ENCODE results near the gene COX19.
"Not testable (repeated sequence)": the region's sequence is repeated elsewhere in the genome, so short reads cannot be mapped to it uniquely, and the experiment has no call there.

The COX19 gene

DNA sequence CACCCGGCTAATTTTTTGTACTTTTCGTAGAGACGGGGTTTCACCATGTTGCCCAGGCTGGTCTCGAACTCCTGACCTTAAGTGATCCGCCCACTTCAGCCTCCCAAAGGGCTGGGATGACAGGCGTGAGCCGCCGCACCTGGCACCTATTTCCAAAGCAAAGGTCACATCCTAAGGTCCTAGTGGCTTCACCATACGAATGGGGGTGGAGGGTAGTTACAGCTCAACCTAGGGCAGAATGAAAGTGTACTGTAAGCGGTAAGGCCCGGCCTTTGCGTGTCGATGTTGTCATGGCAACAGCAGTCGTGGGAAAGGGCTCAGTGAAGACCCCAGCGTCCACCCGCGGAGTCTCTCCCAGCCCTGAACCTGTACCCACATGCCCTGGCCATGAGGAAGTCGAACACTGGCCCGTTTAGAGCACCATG is 1.6 kb upstream of the COX19 start:
- DNase-seq: no peak

DNA sequence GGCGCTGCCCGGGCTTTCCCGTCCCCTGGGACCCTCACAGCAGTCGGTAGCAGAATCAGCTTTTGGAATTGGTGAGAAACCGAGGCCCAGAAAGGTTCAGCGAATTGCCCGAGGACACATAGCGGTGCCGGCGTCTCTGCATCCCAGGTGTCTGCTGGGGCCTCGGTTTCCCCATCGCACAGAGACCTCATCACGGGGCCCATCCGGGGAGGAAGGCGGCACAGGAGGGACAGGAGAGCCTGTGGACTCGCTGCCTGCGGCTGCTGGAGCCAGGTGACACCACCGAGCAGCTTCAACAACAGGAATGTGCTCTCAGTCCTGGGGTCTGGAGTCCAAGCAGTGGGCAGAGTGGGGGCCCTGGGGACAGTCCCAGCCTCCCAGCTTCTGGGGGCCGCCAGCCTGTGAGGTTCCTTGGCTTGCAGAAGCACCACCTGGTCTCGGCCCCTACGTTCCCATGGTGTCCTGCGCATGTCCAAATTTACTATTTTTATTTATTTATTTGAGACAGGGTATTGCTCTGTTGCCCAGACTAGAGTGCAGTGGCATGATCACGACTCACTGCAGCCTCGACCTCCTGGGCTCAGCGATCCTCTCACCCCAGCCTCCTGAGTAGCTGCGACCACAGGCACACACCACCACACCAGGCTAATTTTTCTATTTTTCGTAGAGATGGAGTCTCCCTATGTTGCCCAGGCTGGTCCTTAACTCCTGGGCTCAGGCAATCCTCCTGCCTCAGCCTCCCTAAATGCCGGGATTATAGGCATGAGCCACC is 539 bp upstream of the COX19 start:
- no peak for DNase-seq

DNA sequence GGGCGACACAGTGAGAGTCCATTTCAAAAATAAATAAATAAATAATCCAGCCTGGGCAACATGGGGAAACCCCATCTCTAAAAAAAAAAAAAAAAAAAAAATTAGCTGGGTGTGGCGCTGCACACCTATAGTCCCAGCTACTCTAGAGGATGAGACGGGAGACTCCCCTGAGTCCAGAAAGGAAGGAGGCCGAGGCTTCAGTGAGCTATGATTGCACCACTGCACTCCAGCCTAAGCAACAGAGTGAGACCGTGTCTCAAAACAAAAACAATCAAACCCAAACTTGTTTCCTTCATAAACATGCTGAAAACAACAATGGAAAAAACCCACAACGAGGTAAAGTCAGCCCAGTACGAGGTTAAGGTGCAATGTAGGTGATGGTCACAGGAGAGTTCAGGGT is 1.2 kb downstream of the COX19 start:
- no peak for DNase-seq

DNA sequence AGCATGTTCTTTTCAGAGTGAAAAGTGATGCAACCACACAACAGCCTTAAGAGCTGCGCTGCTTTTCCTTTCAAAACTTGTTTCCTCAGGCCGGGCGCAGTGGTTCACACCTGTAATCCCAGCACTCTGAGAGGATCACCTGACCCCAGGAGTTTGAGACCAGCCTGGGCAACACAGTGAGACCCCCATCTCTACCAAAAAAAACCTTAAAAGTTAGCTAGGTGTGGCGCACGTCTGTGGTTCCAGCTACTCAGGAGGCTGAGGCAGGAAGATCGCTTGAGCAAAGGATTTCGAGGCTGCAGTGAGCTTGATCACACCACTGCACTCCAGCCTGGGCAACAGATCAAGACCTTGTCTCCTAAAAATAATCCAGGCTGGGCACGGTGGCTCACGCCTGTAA is 2.0 kb downstream of the COX19 start:
- no peak for DNase-seq

DNA sequence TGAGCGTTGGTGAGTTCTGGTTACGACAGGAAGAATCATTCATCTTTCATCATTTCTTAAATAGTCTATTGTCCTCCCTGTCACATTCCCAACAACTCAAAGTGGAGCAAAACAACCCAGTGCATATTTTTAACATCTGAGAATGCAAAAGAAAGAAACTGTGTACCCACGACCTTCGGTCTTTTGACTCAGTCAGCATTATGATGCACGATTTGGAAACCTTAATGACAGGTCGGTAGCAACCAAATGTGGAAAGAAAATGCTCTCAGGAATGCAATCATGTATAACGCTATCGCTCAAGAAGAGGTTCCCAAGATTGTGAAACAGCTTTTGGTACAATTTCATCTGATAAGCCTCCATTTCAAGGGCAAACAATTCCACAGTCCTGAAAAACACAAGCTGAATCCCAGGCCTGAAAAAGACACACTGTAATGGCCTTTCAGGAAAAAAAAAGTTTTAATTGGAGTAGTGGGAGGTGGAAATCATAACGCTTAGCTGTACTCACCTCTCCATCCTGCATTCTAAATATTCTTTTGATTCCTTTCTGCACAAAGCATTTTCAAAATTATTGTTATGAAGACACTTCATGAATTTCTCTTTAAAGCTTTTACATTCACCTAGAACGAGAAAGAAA is 2.6 kb downstream of the COX19 start:
- no peak for DNase-seq

DNA sequence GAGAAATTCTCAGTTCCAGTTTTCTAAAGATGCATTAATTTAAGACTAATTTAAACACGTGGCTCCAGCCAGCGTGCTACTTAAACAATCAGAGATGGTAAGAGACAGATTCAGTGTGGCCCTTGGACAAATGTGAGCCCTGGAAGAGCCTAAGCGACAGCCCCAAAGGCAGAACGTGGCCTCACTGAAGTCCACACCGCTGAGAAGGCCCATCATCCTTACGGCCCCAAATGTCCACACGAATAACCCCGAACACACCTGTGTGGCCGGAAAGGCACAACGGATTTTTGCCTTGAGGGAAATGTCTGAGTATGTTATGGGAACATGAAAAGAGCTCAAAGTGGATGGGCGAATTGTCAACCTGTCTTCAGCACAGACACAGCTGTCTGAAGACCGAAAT is 3.2 kb downstream of the COX19 start:
- no peak for DNase-seq

DNA sequence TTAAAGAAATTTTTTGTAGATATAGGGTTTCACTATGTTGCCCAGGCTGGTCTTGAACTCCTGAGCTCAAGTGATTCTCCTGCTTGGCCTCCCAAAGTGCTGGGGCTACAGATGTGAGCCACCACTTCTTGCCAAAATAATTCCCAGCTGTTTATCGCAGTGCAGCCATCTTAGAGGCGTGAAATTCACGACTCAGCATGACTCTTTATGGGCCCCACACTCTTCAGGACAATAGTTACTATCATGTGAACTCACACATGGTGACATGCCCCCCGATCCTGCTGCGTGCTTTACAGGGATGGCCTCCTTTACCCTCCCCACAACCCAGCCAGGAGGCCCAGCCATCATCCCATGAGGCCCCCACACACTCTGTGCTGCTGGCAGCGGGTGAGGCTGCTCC is 4.6 kb downstream of the COX19 start:
- no peak for DNase-seq

DNA sequence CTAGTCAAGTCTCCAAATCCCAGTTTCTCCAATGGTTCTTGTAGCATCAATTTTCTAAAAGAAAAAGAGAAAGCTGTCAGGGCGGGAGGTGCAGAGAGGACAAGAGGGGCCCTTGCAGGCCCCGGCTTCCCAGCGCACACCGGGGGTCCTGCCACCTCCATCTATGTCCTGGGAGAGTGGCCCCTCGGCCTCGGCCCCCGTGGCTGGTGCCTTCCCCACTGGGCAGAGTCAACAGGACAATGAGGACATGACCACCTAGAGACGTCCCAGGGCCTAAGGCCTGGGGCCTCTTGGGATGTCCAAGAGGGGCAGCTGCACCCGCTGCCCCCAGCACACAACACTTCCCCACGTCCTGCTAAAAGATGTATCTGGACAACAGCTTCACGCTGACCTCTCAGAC is 5.9 kb downstream of the COX19 start:
- no peak for DNase-seq

DNA sequence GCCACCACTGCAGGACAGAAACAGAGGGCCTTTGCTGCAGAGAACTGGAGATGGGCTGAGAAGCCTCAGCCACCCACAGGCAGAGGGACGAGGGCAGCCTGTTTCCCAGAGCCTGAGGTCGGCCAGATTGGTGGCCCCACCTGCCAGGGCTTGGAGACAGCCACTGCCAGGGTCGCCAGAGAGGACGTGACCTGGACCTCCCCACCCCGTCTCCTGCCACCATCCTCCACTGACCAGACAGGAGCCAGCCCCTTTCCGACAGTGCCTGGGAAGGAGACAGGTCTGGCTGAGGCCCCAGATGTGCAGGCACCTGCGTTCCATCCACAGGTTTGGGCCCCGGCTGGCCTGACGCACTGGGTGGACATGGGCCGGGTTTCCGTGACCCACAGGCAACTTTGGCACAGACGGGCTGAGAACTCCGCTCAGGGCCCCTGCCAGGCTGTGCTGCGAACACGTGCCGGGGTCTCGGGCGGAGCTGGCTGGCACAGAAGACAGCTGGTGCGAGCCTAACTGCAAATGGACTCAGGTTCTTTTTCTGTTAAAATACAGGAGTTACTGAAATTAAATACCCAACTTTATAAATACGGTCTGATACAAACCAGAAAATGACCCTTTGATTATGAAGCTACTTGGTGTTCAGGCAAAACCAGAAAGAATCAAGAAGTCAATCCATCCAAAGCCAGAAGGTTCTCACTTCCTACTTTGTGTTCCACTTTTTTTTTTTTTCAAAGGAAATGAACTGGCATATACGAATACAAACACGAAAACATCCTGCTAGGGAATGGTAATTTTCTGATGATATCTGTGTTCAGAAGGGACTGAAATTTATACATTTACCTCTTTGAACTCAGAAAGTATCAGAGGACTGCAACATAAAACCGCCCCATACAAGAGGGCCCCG is 6.9 kb downstream of the COX19 start:
- DNase-seq: no peak

DNA sequence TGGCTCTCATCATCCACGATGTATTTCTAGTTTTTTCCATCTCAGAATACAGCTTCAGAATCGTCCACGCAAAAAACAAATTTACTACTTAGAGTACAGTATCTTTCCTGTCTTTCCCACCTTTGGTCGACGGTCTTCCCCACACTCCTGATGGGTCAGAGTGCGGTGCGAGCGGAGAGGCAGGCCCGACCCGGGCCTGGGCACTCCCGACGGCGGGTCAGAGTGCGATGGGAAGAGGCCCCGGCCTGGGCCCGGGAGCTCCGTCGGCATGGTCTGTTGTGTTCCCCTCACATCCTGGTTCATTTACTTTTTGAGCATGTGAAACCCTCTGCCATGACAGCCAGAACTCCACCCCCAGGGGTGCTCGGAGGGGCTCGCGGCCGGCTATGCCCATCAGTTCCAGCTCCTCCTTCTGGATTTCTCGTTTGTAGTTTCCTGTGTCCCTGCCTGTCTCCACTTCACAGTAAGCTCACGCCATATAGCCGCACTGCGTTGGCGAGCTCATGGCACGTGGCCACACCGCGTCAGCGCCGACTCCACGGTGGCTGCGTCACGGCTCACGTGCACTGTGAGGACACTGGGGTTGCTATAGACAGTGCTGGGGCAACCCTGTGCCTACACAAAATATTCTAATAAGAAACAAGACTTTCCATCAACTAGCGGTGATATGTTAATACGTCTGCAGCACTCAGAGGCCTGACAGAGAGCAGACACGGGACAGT is 7.8 kb downstream of the COX19 start:
- no peak for DNase-seq

DNA sequence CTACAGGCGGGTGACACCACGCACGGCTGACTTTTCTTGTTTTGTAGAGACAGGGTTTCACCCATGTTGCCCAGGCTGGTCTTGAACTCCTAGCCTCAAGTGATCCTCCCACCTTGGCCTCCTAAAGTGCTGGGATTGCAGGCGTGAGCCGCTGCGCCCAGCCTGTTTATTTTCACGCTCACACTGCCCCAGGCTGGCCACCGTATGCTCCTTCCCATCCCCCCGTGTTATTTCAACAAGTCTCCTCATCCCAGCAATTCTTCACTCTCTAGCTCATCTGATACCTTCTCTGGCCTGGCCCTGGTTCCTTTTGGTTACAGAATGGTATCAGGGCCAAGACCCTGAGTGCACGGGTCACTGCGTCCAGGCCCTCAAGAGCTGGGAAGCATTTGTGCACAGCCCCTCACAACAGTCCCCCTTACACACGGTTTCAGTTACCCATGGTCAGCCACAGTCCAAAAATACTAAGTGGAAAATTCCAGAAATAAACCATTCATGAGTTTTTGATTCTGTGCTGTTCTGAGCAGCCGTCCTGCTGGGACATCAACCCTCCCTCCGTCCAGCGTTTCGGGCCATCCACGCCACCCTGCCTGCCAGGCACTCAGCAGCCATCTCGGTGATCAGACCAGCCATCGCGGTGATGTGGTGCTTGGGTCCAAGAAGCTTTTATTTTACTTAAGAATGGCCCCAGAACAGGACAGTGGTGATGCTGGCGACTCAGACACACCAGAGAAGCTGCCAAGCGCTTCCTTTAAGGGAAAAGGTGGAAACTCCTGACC is 8.9 kb downstream of the COX19 start:
- DNase-seq: no peak

DNA sequence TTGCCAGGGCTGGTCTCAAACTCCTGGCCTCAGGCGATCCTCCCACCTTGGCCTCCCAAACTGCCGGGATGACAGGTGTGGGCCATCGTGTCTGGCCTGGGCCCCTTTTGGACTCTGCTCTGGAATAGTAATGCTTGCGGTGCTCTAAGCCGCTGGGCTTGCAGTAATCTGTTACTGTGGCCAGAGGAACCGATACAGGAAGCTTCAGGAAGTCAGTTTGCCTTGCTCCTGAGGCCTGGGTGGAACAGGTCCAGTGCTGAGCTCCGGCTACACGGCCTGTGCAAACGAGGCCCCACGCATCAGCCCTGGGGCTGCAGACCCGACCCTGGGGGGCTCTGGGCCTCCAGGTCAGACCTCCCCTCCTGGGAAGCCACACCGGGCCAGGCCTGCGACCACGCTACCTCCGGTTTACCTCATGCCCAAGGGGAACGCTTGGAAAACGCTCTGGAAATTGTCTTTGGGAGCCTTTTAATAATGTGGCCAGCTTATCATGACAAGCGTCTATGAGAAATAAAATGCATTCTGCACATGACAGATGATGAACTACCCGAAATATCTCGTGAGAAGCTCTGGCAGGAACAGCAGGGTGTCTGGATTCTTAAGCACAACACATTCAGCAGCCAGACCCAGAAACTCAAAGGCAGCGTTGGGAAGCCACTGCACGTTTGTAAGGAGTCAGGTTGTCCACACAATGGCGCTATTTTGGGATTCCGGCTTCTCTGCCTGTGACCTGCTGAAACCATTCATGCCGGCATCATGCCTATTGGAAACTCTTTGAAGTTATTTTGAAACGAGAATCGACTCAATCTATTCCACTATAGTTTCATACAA is 10.7 kb downstream of the COX19 start:
- no peak for DNase-seq

DNA sequence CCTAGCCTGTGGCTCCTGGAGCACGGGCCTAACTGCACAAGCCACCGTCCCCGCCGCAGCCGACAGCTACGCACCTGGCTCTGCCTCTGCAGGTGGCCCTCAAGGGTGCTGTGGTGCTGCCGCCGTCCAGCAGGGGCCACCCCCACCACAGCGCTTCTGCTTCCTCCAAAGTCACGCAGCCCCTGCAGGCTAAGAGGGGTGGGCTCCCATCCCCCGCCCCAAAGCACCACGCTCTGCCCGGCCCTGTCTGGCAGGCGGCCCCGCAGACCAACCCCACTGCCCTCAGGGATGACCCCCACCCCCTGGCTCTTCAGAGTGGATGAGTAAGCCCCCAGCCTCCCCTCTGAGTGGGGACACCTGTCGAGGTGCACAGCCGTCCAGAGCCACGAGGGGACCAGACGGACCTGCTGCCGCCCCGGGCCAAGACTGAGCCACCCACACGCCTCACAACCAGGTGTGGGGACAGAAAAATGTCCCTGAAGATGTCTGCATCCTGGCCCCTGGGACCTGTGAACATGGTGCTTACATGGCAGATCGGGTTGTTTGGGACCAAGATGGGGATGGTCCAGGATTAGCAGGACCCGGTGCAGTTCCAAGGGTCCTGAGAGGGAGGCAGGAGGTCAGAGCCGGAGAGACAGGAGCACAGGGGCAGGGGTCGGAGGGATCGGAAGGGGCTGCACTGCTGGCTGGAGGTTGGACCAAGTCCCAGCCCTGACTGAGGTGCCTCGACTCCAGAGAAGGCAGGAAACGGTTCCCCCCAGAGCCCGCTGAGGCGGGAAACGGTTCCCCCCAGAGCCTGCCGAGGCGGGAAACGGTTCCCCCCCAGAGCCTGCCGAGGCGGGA is 11.9 kb downstream of the COX19 start:
- no peak for DNase-seq

DNA sequence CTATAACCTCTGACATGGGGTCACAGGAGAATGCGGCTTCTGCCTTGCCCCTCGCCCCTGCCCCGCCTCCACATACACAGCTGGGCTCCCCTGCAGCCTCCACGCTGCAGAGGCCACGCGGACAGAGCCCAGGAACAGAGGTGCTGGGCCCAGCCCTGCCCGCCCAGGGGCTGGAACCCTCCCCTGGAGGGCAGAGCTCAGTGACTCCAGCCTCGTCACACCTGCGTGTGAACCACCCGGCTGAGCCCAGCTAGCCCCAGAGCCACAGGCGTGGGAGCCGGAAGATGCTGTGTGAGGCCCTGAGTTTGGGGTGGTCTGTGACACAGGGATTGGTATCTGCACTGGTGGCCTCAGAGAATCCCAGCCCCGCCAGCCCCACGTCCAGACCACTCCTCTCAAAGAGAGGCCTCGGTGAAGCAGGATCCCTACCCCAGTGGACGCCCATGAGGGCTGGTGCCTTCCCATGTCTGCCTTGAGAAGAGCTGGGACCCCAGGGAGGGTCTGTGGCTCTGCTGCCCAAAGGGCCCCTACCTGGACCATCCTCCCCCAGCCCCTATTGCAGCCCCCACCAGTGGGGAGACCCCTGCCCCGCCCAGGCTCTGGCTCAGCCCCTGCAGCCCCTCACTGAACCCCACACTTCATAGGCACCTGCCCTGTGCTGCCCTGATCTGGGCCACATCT is 12.8 kb downstream of the COX19 start:
- DNase-seq: no peak

DNA sequence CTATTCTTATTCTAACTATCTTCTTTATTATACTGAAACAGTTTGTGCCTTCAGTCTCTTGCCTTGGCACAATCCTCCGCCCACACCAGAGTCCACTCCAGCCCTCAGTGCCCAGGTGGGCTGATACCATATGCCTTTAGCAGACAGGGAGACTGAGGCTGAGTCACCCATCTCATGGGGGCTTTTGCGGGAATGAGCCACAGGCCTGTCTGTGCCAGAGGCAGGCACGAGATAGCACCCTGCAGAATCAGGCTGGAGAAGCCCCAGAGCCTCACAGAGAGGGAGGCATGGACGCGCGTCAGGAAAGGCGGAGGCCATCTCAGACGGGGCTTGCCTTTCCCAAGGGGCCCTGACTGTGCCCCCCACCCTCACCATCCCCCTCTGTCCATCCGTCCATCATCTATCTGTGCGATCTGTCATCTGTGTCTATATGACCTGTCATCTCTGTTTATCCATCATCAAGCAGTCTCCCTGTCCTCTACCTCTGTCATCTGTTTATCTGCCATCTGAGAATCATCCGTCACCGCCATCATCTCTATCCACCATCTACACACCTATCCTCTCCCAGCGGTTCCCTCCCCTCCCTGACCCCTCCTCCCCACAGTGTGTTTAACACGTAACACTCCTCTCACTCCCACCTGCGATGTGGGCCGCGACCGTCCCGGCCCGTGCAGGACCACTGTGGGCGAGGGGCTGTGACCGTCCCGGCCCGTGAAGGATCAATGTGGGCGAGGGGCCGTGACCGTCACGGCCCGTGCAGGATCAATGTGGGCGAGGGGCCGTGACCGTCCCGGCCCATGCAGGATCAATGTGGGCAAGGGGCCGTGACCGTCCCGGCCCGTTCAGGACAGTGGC is 13.6 kb downstream of the COX19 start:
- DNase-seq: no peak

DNA sequence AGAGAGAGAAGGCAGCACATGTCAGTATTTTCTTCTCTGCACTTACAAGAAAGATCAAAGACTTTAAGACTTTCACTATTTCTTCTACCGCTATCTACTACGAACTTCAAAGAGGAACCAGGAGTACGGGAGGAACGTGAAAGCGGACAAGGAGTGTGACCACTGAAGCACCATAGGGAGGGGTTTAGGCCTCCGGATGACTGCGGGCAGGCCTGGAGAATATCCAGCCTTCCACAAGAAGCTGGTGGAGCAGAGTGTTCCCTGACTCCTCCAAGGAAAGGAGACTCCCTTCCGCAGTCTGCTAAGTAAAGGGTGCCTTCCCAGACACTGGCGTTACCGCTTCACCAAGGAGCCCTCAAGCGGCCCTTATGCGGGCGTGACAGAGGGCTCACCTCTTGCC is 14.4 kb downstream of the COX19 start:
- DNase-seq: not testable (repeated sequence)

DNA sequence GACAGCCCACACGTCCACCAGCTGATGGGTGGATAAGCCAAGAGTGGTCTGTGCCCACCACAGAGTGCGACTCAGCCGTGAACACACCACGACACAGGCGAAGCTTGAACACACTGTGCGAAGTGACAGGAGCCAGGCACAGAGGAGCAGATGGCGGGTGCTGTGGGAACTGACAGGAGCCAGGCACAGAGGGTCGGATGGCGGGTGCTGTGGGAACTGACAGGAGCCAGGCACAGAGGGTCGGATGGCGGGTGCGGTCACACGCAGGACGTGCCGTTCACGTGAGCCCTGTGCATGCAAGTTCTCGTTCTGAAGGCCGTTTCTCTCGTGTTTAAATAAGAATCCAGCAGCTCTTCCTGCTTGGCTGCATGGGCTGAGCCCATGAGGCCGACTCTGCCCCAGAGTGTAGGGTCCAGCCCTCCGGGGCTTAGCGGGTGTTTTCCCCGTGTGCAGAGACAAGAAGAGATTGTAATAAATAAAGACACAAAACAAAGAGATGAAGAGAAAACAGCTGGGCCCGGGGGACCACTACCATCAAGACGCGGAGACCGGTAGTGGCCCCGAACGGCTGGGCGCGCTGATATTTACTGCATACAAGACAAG is 15.0 kb downstream of the COX19 start:
- no peak for DNase-seq

DNA sequence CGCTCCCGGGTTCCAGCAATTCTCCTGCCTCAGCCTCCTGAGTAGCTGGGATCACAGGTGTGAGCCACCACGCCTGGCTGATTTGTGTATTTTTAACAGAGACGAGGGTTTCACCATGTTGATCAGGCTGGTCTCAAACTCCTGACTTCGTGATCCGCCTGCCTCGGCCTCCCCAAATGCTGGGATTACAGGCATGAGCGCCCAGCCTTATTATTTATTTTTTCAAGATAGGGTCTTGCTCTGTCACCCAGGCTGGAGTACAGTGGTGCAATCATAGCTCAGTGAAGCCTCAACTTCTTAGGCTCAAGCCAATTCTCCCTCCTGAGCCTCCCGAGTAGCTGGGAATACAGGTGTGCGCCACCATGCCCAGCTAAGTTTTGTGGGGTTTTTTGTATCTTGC is 15.6 kb downstream of the COX19 start:
- not testable (repeated sequence) for DNase-seq

Data from NCI-H2029 (cell line).